Sigmoid colon (tissue), 7 donors: ENCODE measurements around the gene HTRA3. TPM values are rescaled to one million over a fixed set of nuclear protein-coding genes. Genes with fewer than 3 reads are reported as not detected.
A peak's percentile ranks its signal among the peaks of the same experiment; 100 is the strongest.

ENCODE experiments used
- DNase-seq: peaks from one replicate; pipeline ENCODE4 v3.0.0-alpha.2; 2019
- H3K27ac ChIP-seq, 4 donors: fragments of 200-600 bp; sonication (generic); one replicate each; pipeline ENCODE4 v1.5.1; 2016 to 2019; ENCODE audit warnings: mild to moderate bottlenecking in 1 of 4
- H3K27me3 ChIP-seq, 3 donors: fragments of 200-600 bp; sonication (generic); one replicate each; pipeline ENCODE4 v1.5.1; 2019; ENCODE audit warnings: mild to moderate bottlenecking in 1 of 3
- H3K36me3 ChIP-seq, 4 donors: fragments of 200-600 bp; sonication (generic); one replicate each; pipeline ENCODE4 v1.5.1; 2016 to 2019
- H3K4me1 ChIP-seq, 4 donors: fragments of 200-600 bp; sonication (generic); one replicate each; pipeline ENCODE4 v1.5.1; 2017 to 2019
- H3K4me3 ChIP-seq, 4 donors: fragments of 200-600 bp; sonication (generic); one replicate each; pipeline ENCODE4 v1.5.1; 2017 to 2019; ENCODE audit warnings: mild to moderate bottlenecking in 2 of 4, moderate library complexity in 1 of 4
- H3K9me3 ChIP-seq, 4 donors: fragments of 200-600 bp in 3 of 4; sonication (generic) in 3 of 4; one replicate each; pipeline versions ENCODE4 v1.5.1 to v1.6.1; 2013 to 2019
- EP300 ChIP-seq, 4 donors: sonication (generic); formaldehyde crosslinking; IDR thresholded peaks; one replicate each; pipeline ENCODE4 v1.6.1; 2017; ENCODE audit warnings: antibody characterized with exemption in 4 of 4
- POLR2A ChIP-seq, 2 donors: fragments of 450-650 bp; IDR thresholded peaks; one replicate each; pipeline ENCODE4 v1.6.1; 2016; ENCODE audit warnings: antibody characterized with exemption in 2 of 2, mild to moderate bottlenecking in 2 of 2, moderate library complexity in 2 of 2
- POLR2AphosphoS5 ChIP-seq, 4 donors: sonication (generic); formaldehyde crosslinking; IDR thresholded peaks; one replicate each; pipeline ENCODE4 v1.6.1; 2017; ENCODE audit warnings: antibody characterized with exemption in 4 of 4
- WGBS, 2 donors: extraction: QIAGEN DNeasy Blood & Tissue Kit; methylation state at CpG; one replicate each; pipeline ENCODE4 v1.1.7; 2013; 5-methylcytosine and 5-hydroxymethylcytosine counted together
- intact Hi-C: fragments of 100-400 bp; cut with DNase I; formaldehyde crosslinking; loops from one replicate; pipeline ENCODE4 v1.15.1; 2023
- polyA plus RNA-seq, 3 donors: library from polyadenylated mRNA; stranded (reverse); fragments of 200-250 nt; gene quantifications; one replicate each; pipeline ENCODE4 v1.2.3, GENCODE V29; 2013
- total RNA-seq, 4 donors: library from RNA; depleted of rRNA; stranded (reverse); fragments of >200 nt; gene quantifications; one replicate each; pipeline ENCODE4 v1.1.0, GENCODE V29; 2016
- TF ChIP-seq, protein P1 (sequence below), 4 experiments: fragments of 450-650 bp in 3 of 4; fragments of 200-600 bp in 1 of 4; IDR thresholded peaks; one replicate each; pipeline ENCODE4 v1.5.1; 2016 to 2019; ENCODE audit warnings: antibody characterized with exemption in 4 of 4, mild to moderate bottlenecking in 3 of 4, moderate library complexity in 2 of 4
- donor health status: healthy with polysubstance abuse.
- donor health status: Bipolar disorder and iron deficiency.
- donor health status: healthy.

HTRA3 gene
- total and polyA plus RNA-seq, 7 donors: 1.2 to 49.6 (median 14.5) TPM

DNA sequence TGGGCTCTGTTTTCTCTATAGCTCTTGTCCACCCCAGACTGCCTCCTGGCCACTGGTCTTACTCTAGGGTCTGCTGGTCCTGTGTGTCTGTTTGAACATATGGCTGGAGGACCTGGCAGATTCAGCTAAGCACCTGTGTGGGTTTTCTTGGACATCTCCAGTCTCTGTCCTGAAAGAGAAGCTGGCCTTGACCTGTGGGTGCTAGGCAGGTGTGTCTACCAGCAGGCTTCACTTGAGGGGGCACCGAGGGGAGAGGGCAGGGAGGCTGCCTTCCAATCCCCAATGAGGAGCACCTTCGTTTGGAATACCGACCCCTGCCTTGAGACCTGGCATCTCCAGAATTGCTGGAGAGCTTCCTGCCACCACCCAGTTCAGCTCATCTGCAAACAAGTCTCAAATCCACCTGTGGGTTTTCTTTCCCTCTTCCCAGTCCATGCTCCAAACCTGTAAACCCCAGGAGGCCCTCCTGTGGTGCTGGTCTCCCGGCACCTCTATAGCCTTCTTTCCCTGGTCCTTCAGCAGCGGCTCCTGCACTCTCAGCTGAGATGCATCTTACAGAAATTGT is 45.2 kb downstream of the HTRA3 start:
- intact Hi-C loops: no loop called here
- WGBS, 2 donors: 84 to 93% methylated on average over 5 of the region's 5 CpGs

GRCh38 chr4:8315435-8316250 is 46.1 kb downstream of the HTRA3 start:
- Histone ChIP-seq H3K4me1 (peaks cover 0 to 46% (median 35%) of the 10 kb centered on the region in 4 donors), H3K27ac (peak overlapping the region; percentile 59 to 78 (median 69)), H3K27me3 (no peaks in the 10 kb centered on the region), H3K9me3 (peaks cover 0 to 5% (median 0%) of the 10 kb centered on the region in 4 donors), H3K4me3 (no peak overlapping the region), H3K36me3 (no peaks in the 10 kb centered on the region)
- intact Hi-C loops: no loop called here
- WGBS, 2 donors: 22 to 36% methylated on average over 21 of the region's 21 CpGs
- TF ChIP-seq POLR2A (IDR thresholded peaks at IDR 0.05) (no peak), POLR2AphosphoS5 (IDR thresholded peaks at IDR 0.05) (peak in 3 of 4 donors; percentile 27 to 51 (median 40)), EP300 (IDR thresholded peaks at IDR 0.05) (no peak)
- TF ChIP-seq, protein P1, sequence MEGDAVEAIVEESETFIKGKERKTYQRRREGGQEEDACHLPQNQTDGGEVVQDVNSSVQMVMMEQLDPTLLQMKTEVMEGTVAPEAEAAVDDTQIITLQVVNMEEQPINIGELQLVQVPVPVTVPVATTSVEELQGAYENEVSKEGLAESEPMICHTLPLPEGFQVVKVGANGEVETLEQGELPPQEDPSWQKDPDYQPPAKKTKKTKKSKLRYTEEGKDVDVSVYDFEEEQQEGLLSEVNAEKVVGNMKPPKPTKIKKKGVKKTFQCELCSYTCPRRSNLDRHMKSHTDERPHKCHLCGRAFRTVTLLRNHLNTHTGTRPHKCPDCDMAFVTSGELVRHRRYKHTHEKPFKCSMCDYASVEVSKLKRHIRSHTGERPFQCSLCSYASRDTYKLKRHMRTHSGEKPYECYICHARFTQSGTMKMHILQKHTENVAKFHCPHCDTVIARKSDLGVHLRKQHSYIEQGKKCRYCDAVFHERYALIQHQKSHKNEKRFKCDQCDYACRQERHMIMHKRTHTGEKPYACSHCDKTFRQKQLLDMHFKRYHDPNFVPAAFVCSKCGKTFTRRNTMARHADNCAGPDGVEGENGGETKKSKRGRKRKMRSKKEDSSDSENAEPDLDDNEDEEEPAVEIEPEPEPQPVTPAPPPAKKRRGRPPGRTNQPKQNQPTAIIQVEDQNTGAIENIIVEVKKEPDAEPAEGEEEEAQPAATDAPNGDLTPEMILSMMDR (IDR thresholded peaks at IDR 0.05): peak in 1 of 4 experiments; percentile 19
- peak; percentile 87 for DNase-seq

More for the DNA sequence above, 45.2 kb downstream of the HTRA3 start:
- H3K36me3 ChIP-seq: no peaks in the 10 kb centered on the region
- TF ChIP-seq, protein P1 (IDR thresholded peaks at IDR 0.05): no peak
- no peak for TF ChIP-seq EP300 (IDR thresholded peaks at IDR 0.05)
- TF ChIP-seq POLR2AphosphoS5 (IDR thresholded peaks at IDR 0.05): no peak
- TF ChIP-seq POLR2A (IDR thresholded peaks at IDR 0.05): no peak
- no peaks in the 10 kb centered on the region for H3K27me3 ChIP-seq
- peak; percentile 35 for DNase-seq
- peaks cover 0 to 5% (median 0%) of the 10 kb centered on the region in 4 donors for H3K9me3 ChIP-seq
- H3K27ac ChIP-seq: no peak overlapping the region
- no peak overlapping the region for H3K4me3 ChIP-seq
- H3K4me1 ChIP-seq: peaks cover 0 to 38% (median 28%) of the 10 kb centered on the region in 4 donors

DNA sequence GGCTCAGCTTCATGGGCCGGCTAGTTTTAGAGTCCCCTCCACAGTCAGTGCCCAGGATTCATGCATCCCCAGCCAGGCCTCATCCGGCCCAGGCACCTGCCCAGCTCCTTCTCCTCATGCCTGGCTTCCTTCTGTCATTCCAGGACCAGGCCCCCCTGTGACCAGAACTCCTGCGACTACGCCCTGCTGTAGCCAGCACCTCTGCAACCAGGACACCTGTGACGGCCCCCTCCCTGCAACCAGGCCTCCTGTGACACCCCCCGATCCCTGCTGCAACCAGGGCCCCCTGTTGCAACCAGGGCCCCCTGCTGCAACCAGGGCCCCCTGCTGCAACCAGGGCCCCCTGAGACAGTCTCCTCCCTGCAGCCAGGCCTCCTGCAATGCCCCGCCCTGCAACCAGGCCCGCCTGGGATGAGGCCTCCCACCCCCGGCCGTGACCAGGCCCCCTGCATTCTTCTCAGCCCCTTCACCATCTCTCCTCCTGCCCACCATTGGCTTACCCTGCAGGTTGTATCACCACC is 46.8 kb downstream of the HTRA3 start:
- DNase-seq: no peak
- Histone ChIP-seq H3K27ac (peak overlapping the region; percentile 59 to 78 (median 69)), H3K9me3 (peaks cover 0 to 5% (median 0%) of the 10 kb centered on the region in 4 donors), H3K36me3 (no peaks in the 10 kb centered on the region), H3K4me3 (no peak overlapping the region), H3K27me3 (no peaks in the 10 kb centered on the region), H3K4me1 (peaks cover 0 to 49% (median 38%) of the 10 kb centered on the region in 4 donors)
- TF ChIP-seq, protein P1 (IDR thresholded peaks at IDR 0.05): no peak
- no peak for TF ChIP-seq POLR2AphosphoS5 (IDR thresholded peaks at IDR 0.05)
- TF ChIP-seq POLR2A (IDR thresholded peaks at IDR 0.05): no peak
- TF ChIP-seq EP300 (IDR thresholded peaks at IDR 0.05): no peak
- intact Hi-C loops: no loop called here
- WGBS, 2 donors: 79 to 85% methylated on average over 10 of the region's 10 CpGs

GRCh38 chr4:8316911-8317351 is 47.4 kb downstream of the HTRA3 start:
- intact Hi-C loops: no loop called here
- H3K9me3 ChIP-seq: peaks cover 0 to 5% (median 0%) of the 10 kb centered on the region in 4 donors
- 84 to 92% methylated on average over 15 of the region's 15 CpGs for WGBS, 2 donors
- H3K36me3 ChIP-seq: no peaks in the 10 kb centered on the region
- H3K27me3 ChIP-seq: no peaks in the 10 kb centered on the region
- DNase-seq: peak; percentile 63
- TF ChIP-seq POLR2AphosphoS5 (IDR thresholded peaks at IDR 0.05) (no peak), EP300 (IDR thresholded peaks at IDR 0.05) (no peak), POLR2A (IDR thresholded peaks at IDR 0.05) (no peak)
- TF ChIP-seq, protein P1 (IDR thresholded peaks at IDR 0.05): no peak
- no peak overlapping the region for H3K4me3 ChIP-seq
- H3K4me1 ChIP-seq: peaks cover 0 to 49% (median 38%) of the 10 kb centered on the region in 4 donors
- peak overlapping the region in 2 of 4 donors; percentile 73 to 78 for H3K27ac ChIP-seq
